CD4-positive, alpha-beta memory T cell (primary cell): ENCODE results near the gene TOMM40L. TPM values are rescaled to one million over a fixed set of nuclear protein-coding genes. Genes with fewer than 3 reads are reported as not detected.
"Not testable (repeated sequence)": the region's sequence is repeated elsewhere in the genome, so short reads cannot be mapped to it uniquely, and the experiment has no call there.

ENCODE experiments used
- CTCF ChIA-PET: fragments of 350-600 bp; sonication (Branson Sonifier 250); formaldehyde crosslinking; loops from one replicate; lab custom pipeline; 2021; ENCODE audit warnings: inconsistent platforms; ENCODE audit not compliant: partially characterized antibody; lab: Charles Lee
- POLR2A ChIA-PET: fragments of 350-600 bp; sonication (Branson Sonifier 250); formaldehyde crosslinking; loops from one replicate; lab custom pipeline; 2021; ENCODE audit not compliant: partially characterized antibody; lab: Charles Lee
- DNase-seq, 5 donors: peaks; one replicate each; pipeline versions ENCODE4 v3.0.0 to v3.0.0-alpha.2; 2020 to 2022; ENCODE audit warnings: mixed read lengths in 1 of 5
- H3K27ac ChIP-seq: one replicate; pipeline ENCODE4 v1.7.0; 2013; ENCODE audit warnings: low read depth, low read length
- H3K27me3 ChIP-seq: 2 replicates; pipeline ENCODE4 v1.7.0; 2013; ENCODE audit warnings: mild to moderate bottlenecking, low read length, moderate library complexity; ENCODE audit not compliant: insufficient read depth
- H3K36me3 ChIP-seq: 2 replicates; pipeline ENCODE4 v1.7.0; 2013; ENCODE audit warnings: mild to moderate bottlenecking, low read length, moderate library complexity; ENCODE audit not compliant: insufficient read depth
- H3K4me1 ChIP-seq: 2 replicates; pipeline ENCODE4 v1.7.0; 2013; ENCODE audit warnings: mild to moderate bottlenecking, low read length, moderate library complexity; ENCODE audit not compliant: insufficient read depth
- H3K4me3 ChIP-seq, 2 donors: one replicate each; pipeline ENCODE4 v1.7.0; 2013; ENCODE audit warnings: low read length in 2 of 2, mild to moderate bottlenecking in 1 of 2
- H3K9me3 ChIP-seq, 2 donors: one replicate each; pipeline ENCODE4 v1.7.0; 2013; ENCODE audit warnings: low read length in 2 of 2, control low read depth in 1 of 2; ENCODE audit not compliant: control insufficient read depth in 1 of 2
- H3K27ac Mint-ChIP-seq, 7 donors: one replicate each; pipeline ENCODE4 v1.8.0; 2020 to 2021; ENCODE audit warnings: mixed read lengths in 7 of 7, mild to moderate bottlenecking in 6 of 7, inconsistent platforms in 3 of 7, moderate library complexity in 3 of 7
- H3K27me3 Mint-ChIP-seq, 2 donors: one replicate each; pipeline ENCODE4 v1.8.0; 2020 to 2021; ENCODE audit warnings: mixed read lengths in 2 of 2
- H3K36me3 Mint-ChIP-seq, 2 donors: one replicate each; pipeline ENCODE4 v1.8.0; 2020 to 2021; ENCODE audit warnings: mixed read lengths in 2 of 2, inconsistent platforms in 1 of 2, mild to moderate bottlenecking in 1 of 2
- H3K4me1 Mint-ChIP-seq, 4 donors: one replicate each; pipeline ENCODE4 v1.8.0; 2020 to 2021; ENCODE audit warnings: mixed read lengths in 4 of 4, mild to moderate bottlenecking in 1 of 4
- H3K4me3 Mint-ChIP-seq, 8 donors: one replicate each; pipeline ENCODE4 v1.8.0; 2020 to 2021; ENCODE audit warnings: mixed read lengths in 8 of 8, mild to moderate bottlenecking in 7 of 8, moderate library complexity in 6 of 8, inconsistent platforms in 3 of 8
- H3K9me3 Mint-ChIP-seq, 8 donors: one replicate each; pipeline ENCODE4 v1.8.0; 2020 to 2021; ENCODE audit warnings: mixed read lengths in 8 of 8, mild to moderate bottlenecking in 5 of 8, inconsistent platforms in 3 of 8, moderate library complexity in 1 of 8
- intact Hi-C: fragments of 100-400 bp; cut with micrococcal nuclease; formaldehyde crosslinking; loops from one replicate; pipeline ENCODE4 v1.15.1; 2023
- polyA plus RNA-seq, 2 donors: library from polyadenylated mRNA; unstranded; fragments of 300-500 nt; fragmentation: Illumina TruSeq; gene quantifications; one replicate each; pipeline ENCODE4 v1.2.3, GENCODE V29; 2021
- total RNA-seq, 2 experiments: library from RNA; stranded (reverse); gene quantifications; one replicate each; pipeline ENCODE4 v1.2.3, GENCODE V29; 2021

TOMM40L gene
- total and polyA plus RNA-seq, 4 experiments from 2014 or later, result 2.9 to 8.8 (median 7.5) TPM

- Histone ChIP-seq H3K4me3 (no peak overlapping the region), H3K9me3 (no peaks in the 10 kb centered on the region), H3K4me1 (no peaks in the 10 kb centered on the region), H3K27me3 (no peaks in the 10 kb centered on the region), H3K36me3 (no peaks in the 10 kb centered on the region), H3K27ac (no peak overlapping the region)
- Mint-ChIP-seq H3K4me3 (no peak overlapping the region), H3K4me1 (no peaks in the 10 kb centered on the region), H3K36me3 (no peaks in the 10 kb centered on the region), H3K27ac (no peak overlapping the region), H3K27me3 (peaks cover 8 to 9% of the 10 kb centered on the region in 2 donors), H3K9me3 (peaks cover 0 to 3% (median 0%) of the 10 kb centered on the region in 8 donors)
- DNase-seq, result no peak
- intact Hi-C loops, result no loop called here
- ChIA-PET CTCF (no interaction called here), POLR2A (no interaction called here)
Observed at GRCh38 chr1:161244888-161245287, 19.0 kb downstream of the TOMM40L start.

- H3K4me1 Mint-ChIP-seq, intact Hi-C loops: not testable (repeated sequence)
Observed at GRCh38 chr1:161250100-161250499, 24.2 kb downstream of the TOMM40L start.

GRCh38 chr1:161250829-161251228, 25.0 kb downstream of the TOMM40L start:
- no peak overlapping the region for H3K4me3 ChIP-seq
- ChIA-PET CTCF (interaction anchor here (1.1 to 1.2 kb wide), 2 partner anchors 8 to 25 kb away, joined by 3 read pairs; partner anchors contain the start of genes PCP4L1 and TOMM40L), POLR2A (no interaction called here)
- H3K4me1 ChIP-seq, result no peaks in the 10 kb centered on the region
- Mint-ChIP-seq H3K27me3 (peaks cover 2 to 7% of the 10 kb centered on the region in 2 donors), H3K4me1 (no peaks in the 10 kb centered on the region), H3K9me3 (peaks cover 0 to 8% (median 2%) of the 10 kb centered on the region in 8 donors), H3K27ac (peak overlapping the region in 1 of 7 donors; percentile 50), H3K4me3 (no peak overlapping the region), H3K36me3 (no peaks in the 10 kb centered on the region)
- H3K36me3 ChIP-seq, result no peaks in the 10 kb centered on the region
- intact Hi-C loops, result no loop called here
- no peak for DNase-seq
- no peaks in the 10 kb centered on the region for H3K27me3 ChIP-seq
- no peak overlapping the region for H3K27ac ChIP-seq
- no peaks in the 10 kb centered on the region for H3K9me3 ChIP-seq

More at GRCh38 chr1:161250100-161250499, 24.2 kb downstream of the TOMM40L start:
- H3K36me3 ChIP-seq, H3K9me3 Mint-ChIP-seq, H3K27ac ChIP-seq, H3K4me1 ChIP-seq, H3K9me3 ChIP-seq, POLR2A ChIA-PET, H3K4me3 Mint-ChIP-seq, H3K27me3 ChIP-seq, H3K4me3 ChIP-seq, DNase-seq, H3K36me3 Mint-ChIP-seq, H3K27me3 Mint-ChIP-seq: not testable (repeated sequence)
- peak overlapping the region in 1 of 7 donors; percentile 31 for H3K27ac Mint-ChIP-seq
- CTCF ChIA-PET, result interaction anchor here (1.1 to 1.3 kb wide), 4 partner anchors 9 to 24 kb away, joined by 3 read pairs; partner anchors contain the start of genes NR1I3, PCP4L1 and TOMM40L

- CTCF ChIA-PET, result interaction anchor here (1.2 to 1.6 kb wide), 2 partner anchors 26 kb away, joined by 3 to 5 read pairs; partner anchors contain the start of gene TOMM40L
Observed at GRCh38 chr1:161251579-161251978, 25.7 kb downstream of the TOMM40L start.

GRCh38 chr1:161255302-161255701, 29.4 kb downstream of the TOMM40L start:
- POLR2A ChIA-PET, H3K27ac ChIP-seq, H3K36me3 Mint-ChIP-seq, H3K4me1 ChIP-seq, H3K27ac Mint-ChIP-seq, H3K4me3 ChIP-seq, H3K4me3 Mint-ChIP-seq, H3K9me3 ChIP-seq, H3K36me3 ChIP-seq, DNase-seq, CTCF ChIA-PET, intact Hi-C loops: not testable (repeated sequence)
- Mint-ChIP-seq H3K27me3 (peaks cover 23 to 32% of the 10 kb centered on the region in 2 donors), H3K9me3 (peaks cover 3 to 30% (median 24%) of the 10 kb centered on the region in 8 donors), H3K4me1 (peaks cover 7 to 17% (median 13%) of the 10 kb centered on the region in 4 donors)
- peaks cover 17% of the 10 kb centered on the region for H3K27me3 ChIP-seq

More at GRCh38 chr1:161251579-161251978, 25.7 kb downstream of the TOMM40L start:
- intact Hi-C loops, result no loop called here
- H3K4me3 Mint-ChIP-seq, result no peak overlapping the region
- Histone ChIP-seq H3K9me3 (no peaks in the 10 kb centered on the region), H3K4me1 (no peaks in the 10 kb centered on the region), H3K36me3 (no peaks in the 10 kb centered on the region), H3K27ac (no peak overlapping the region), H3K4me3 (no peak overlapping the region), H3K27me3 (no peaks in the 10 kb centered on the region)
- H3K36me3 Mint-ChIP-seq, result no peaks in the 10 kb centered on the region
- no peak for DNase-seq
- H3K27ac Mint-ChIP-seq, result no peak overlapping the region
- H3K9me3 Mint-ChIP-seq, result peaks cover 2 to 12% (median 7%) of the 10 kb centered on the region in 8 donors
- POLR2A ChIA-PET, result no interaction called here
- peaks cover 2 to 7% of the 10 kb centered on the region in 2 donors for H3K27me3 Mint-ChIP-seq
- H3K4me1 Mint-ChIP-seq, result no peaks in the 10 kb centered on the region

- H3K4me1 ChIP-seq, CTCF ChIA-PET, H3K27ac ChIP-seq, H3K4me3 ChIP-seq, DNase-seq, H3K9me3 ChIP-seq, H3K36me3 Mint-ChIP-seq, POLR2A ChIA-PET, H3K36me3 ChIP-seq, H3K27ac Mint-ChIP-seq, intact Hi-C loops: not testable (repeated sequence)
- peaks cover 24% of the 10 kb centered on the region for H3K27me3 ChIP-seq
- H3K4me1 Mint-ChIP-seq, result peaks cover 7 to 17% (median 13%) of the 10 kb centered on the region in 4 donors
- H3K27me3 Mint-ChIP-seq, result peaks cover 26 to 37% of the 10 kb centered on the region in 2 donors
- peaks cover 3 to 30% (median 24%) of the 10 kb centered on the region in 8 donors for H3K9me3 Mint-ChIP-seq
- H3K4me3 Mint-ChIP-seq, result peak overlapping the region in 1 of 8 donors; percentile 22
Observed at GRCh38 chr1:161255955-161256520, 30.2 kb downstream of the TOMM40L start.

- H3K4me1 ChIP-seq, H3K4me3 Mint-ChIP-seq, H3K36me3 ChIP-seq, H3K27ac ChIP-seq, intact Hi-C loops, H3K27ac Mint-ChIP-seq, H3K9me3 ChIP-seq, H3K36me3 Mint-ChIP-seq, H3K4me3 ChIP-seq: not testable (repeated sequence)
- peaks cover 31% of the 10 kb centered on the region for H3K27me3 ChIP-seq
- peak in 1 of 5 donors; percentile 3 for DNase-seq
- ChIA-PET CTCF (interaction anchor here (1.1 kb wide), 1 partner anchor 26 kb away, joined by 3 read pairs; no protein-coding TSS in a partner anchor), POLR2A (interaction anchor here (1.3 kb wide), 1 partner anchor 140 kb away, joined by 3 read pairs; the partner anchor contains the start of genes NIT1 and PFDN2)
- Mint-ChIP-seq H3K4me1 (peaks cover 7 to 17% (median 13%) of the 10 kb centered on the region in 4 donors), H3K9me3 (peaks cover 3 to 30% (median 24%) of the 10 kb centered on the region in 8 donors), H3K27me3 (peaks cover 36 to 45% of the 10 kb centered on the region in 2 donors)
Observed at GRCh38 chr1:161257109-161257508, 31.2 kb downstream of the TOMM40L start.
